HUES6 (cell line): ENCODE data around the gene SSBP2.

Source experiments
- H3K27ac ChIP-seq: 2 replicates; pipeline ENCODE4 v1.7.0; 2013; ENCODE audit warnings: low read depth, mild to moderate bottlenecking, low read length, inconsistent platforms
- H3K27me3 ChIP-seq: 2 replicates; pipeline ENCODE4 v1.6.1; 2013; ENCODE audit warnings: low read length; ENCODE audit not compliant: control insufficient read depth, insufficient read depth
- H3K36me3 ChIP-seq: 2 replicates; pipeline ENCODE4 v1.6.1; 2013; ENCODE audit warnings: low read length; ENCODE audit not compliant: control insufficient read depth, insufficient read depth
- H3K4me1 ChIP-seq: 2 replicates; pipeline ENCODE4 v1.6.1; 2013; ENCODE audit warnings: low read length; ENCODE audit not compliant: control insufficient read depth, insufficient read depth
- H3K4me3 ChIP-seq: 2 replicates; pipeline ENCODE4 v1.5.1; 2013; ENCODE audit warnings: low read depth, low read length
- H3K9ac ChIP-seq: one replicate; pipeline ENCODE4 v1.6.1; 2013; ENCODE audit warnings: mild to moderate bottlenecking, low read length
- H3K9me3 ChIP-seq: 2 replicates; pipeline ENCODE4 v1.6.1; 2013; ENCODE audit warnings: low read depth, low read length; ENCODE audit not compliant: control insufficient read depth, insufficient read depth

The SSBP2 gene

GRCh38 chr5:81429985-81430384 lies 320.9 kb downstream of the SSBP2 start:
- Histone ChIP-seq H3K27ac (no peak overlapping the region), H3K36me3 (no peaks in the 10 kb centered on the region)

GRCh38 chr5:81429363-81429762 lies 321.5 kb downstream of the SSBP2 start:
- Histone ChIP-seq H3K36me3 (no peaks in the 10 kb centered on the region), H3K9me3 (no peaks in the 10 kb centered on the region), H3K4me3 (no peak overlapping the region), H3K27ac (no peak overlapping the region), H3K4me1 (0 out of 2 replicates have a peak, but pooled peaks cover 5% of the 10 kb centered on the region), H3K27me3 (no peaks in the 10 kb centered on the region), H3K9ac (no peak overlapping the region)

More at GRCh38 chr5:81429985-81430384, 320.9 kb downstream of the SSBP2 start:
- no peaks in the 10 kb centered on the region for H3K9me3 ChIP-seq
- H3K9ac ChIP-seq, result no peak overlapping the region
- H3K27me3 ChIP-seq, result no peaks in the 10 kb centered on the region
- H3K4me1 ChIP-seq, result 0 out of 2 replicates have a peak, but pooled peaks cover 5% of the 10 kb centered on the region
- no peak overlapping the region for H3K4me3 ChIP-seq

GRCh38 chr5:81428861-81429260 lies 322.0 kb downstream of the SSBP2 start:
- Histone ChIP-seq H3K27me3 (no peaks in the 10 kb centered on the region), H3K36me3 (no peaks in the 10 kb centered on the region), H3K4me3 (no peak overlapping the region), H3K27ac (no peak overlapping the region), H3K9ac (no peak overlapping the region), H3K4me1 (0 out of 2 replicates have a peak, but pooled peaks cover 5% of the 10 kb centered on the region), H3K9me3 (no peaks in the 10 kb centered on the region)

GRCh38 chr5:81428446-81428845 lies 322.5 kb downstream of the SSBP2 start:
- no peak overlapping the region for H3K4me3 ChIP-seq
- 0 out of 2 replicates have a peak, but pooled peaks cover 5% of the 10 kb centered on the region for H3K4me1 ChIP-seq
- H3K27ac ChIP-seq, result no peak overlapping the region
- no peaks in the 10 kb centered on the region for H3K9me3 ChIP-seq
- H3K36me3 ChIP-seq, result no peaks in the 10 kb centered on the region
- no peak overlapping the region for H3K9ac ChIP-seq
- H3K27me3 ChIP-seq, result no peaks in the 10 kb centered on the region

- H3K4me1 ChIP-seq, result 0 out of 2 replicates have a peak, but pooled peaks cover 5% of the 10 kb centered on the region
- no peak overlapping the region for H3K27ac ChIP-seq
Measured at GRCh38 chr5:81427566-81427965, 323.3 kb downstream of the SSBP2 start.

GRCh38 chr5:81426359-81427030 lies 324.4 kb downstream of the SSBP2 start:
- H3K27me3 ChIP-seq, result no peaks in the 10 kb centered on the region
- H3K4me3 ChIP-seq, result no peak overlapping the region
- no peak overlapping the region for H3K9ac ChIP-seq
- no peaks in the 10 kb centered on the region for H3K36me3 ChIP-seq
- H3K4me1 ChIP-seq, result 0 out of 2 replicates have a peak, but pooled peaks cover 5% of the 10 kb centered on the region
- no peaks in the 10 kb centered on the region for H3K9me3 ChIP-seq
- no peak overlapping the region for H3K27ac ChIP-seq

More at GRCh38 chr5:81427566-81427965, 323.3 kb downstream of the SSBP2 start:
- H3K27me3 ChIP-seq, result no peaks in the 10 kb centered on the region
- no peak overlapping the region for H3K4me3 ChIP-seq
- no peaks in the 10 kb centered on the region for H3K9me3 ChIP-seq
- no peaks in the 10 kb centered on the region for H3K36me3 ChIP-seq
- H3K9ac ChIP-seq, result no peak overlapping the region

- Histone ChIP-seq H3K27ac (no peak overlapping the region), H3K9me3 (no peaks in the 10 kb centered on the region), H3K4me1 (0 out of 2 replicates have a peak, but pooled peaks cover 5% of the 10 kb centered on the region), H3K4me3 (no peak overlapping the region), H3K27me3 (no peaks in the 10 kb centered on the region), H3K36me3 (no peaks in the 10 kb centered on the region), H3K9ac (no peak overlapping the region)
Measured at GRCh38 chr5:81425569-81425968, 325.3 kb downstream of the SSBP2 start.

- Histone ChIP-seq H3K27me3 (no peaks in the 10 kb centered on the region), H3K4me3 (no peak overlapping the region), H3K36me3 (peaks cover 3% of the 10 kb centered on the region; the same call in 1 of the 2 replicates), H3K9me3 (no peaks in the 10 kb centered on the region), H3K4me1 (0 out of 2 replicates have a peak, but pooled peaks cover 8% of the 10 kb centered on the region), H3K9ac (no peak overlapping the region), H3K27ac (no peak overlapping the region)
Measured at GRCh38 chr5:81424728-81425127, 326.2 kb downstream of the SSBP2 start.

- no peak overlapping the region for H3K4me3 ChIP-seq
- no peak overlapping the region for H3K9ac ChIP-seq
- H3K27me3 ChIP-seq, result no peaks in the 10 kb centered on the region
- H3K27ac ChIP-seq, result no peak overlapping the region
- peaks cover 3% of the 10 kb centered on the region; the same call in 1 of the 2 replicates for H3K36me3 ChIP-seq
- no peaks in the 10 kb centered on the region for H3K9me3 ChIP-seq
- H3K4me1 ChIP-seq, result 0 out of 2 replicates have a peak, but pooled peaks cover 8% of the 10 kb centered on the region
Measured at GRCh38 chr5:81422671-81423070, 328.2 kb downstream of the SSBP2 start.

GRCh38 chr5:81420039-81420667 lies 330.7 kb downstream of the SSBP2 start:
- Histone ChIP-seq H3K9ac (no peak overlapping the region), H3K36me3 (peaks cover 3% of the 10 kb centered on the region; the same call in 1 of the 2 replicates), H3K27me3 (no peaks in the 10 kb centered on the region), H3K27ac (no peak overlapping the region), H3K4me3 (no peak overlapping the region), H3K4me1 (0 out of 2 replicates have a peak, but pooled peaks cover 3% of the 10 kb centered on the region), H3K9me3 (no peaks in the 10 kb centered on the region)

GRCh38 chr5:81418606-81419005 lies 332.3 kb downstream of the SSBP2 start:
- Histone ChIP-seq H3K9ac (no peak overlapping the region), H3K4me1 (0 out of 2 replicates have a peak, but pooled peaks cover 3% of the 10 kb centered on the region), H3K27me3 (no peaks in the 10 kb centered on the region), H3K27ac (no peak overlapping the region), H3K4me3 (no peak overlapping the region), H3K9me3 (no peaks in the 10 kb centered on the region), H3K36me3 (peaks cover 3% of the 10 kb centered on the region; the same call in 1 of the 2 replicates)
